NCI-H774 (cell line): ENCODE data around the gene SLC19A2.

Source experiments
- DNase-seq: peaks from one replicate; lab custom pipeline; 2025; lab: John Stamatoyannopoulos, UW

SLC19A2 gene

DNA sequence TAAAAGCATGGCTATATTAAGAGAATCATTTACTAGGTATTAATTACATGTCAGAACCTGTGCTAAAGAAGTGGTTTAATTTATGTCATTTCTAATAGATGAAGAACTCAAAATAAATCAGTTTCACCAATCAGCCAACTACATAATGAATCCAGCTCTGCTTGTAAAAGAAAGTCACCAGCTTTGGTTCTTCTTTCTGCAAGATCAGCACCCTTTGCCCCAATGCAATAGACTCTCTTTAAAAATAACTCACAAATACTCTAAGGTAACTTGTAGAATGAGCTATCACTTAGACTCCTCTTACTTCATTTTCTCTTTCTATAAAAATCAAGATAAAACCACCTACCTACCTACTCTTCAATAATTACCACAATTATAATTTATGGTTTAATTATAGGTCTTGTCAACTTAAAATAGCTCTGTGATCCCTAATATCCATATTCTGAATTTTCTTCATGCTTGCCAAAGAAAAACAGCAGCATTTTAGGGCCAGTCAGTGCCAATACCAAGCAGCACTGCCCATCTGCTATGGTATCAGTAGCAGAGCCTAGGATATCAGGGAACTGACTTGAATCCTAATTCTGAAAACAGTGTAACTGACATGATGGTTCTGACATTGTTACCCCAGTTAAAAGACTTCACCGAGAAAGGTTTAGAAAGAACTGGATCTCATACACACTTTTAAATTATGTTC is 11.3 kb downstream of the SLC19A2 start:
- no peak for DNase-seq

GRCh38 chr1:169473347-169473746 is 12.4 kb downstream of the SLC19A2 start:
- no peak for DNase-seq

DNA sequence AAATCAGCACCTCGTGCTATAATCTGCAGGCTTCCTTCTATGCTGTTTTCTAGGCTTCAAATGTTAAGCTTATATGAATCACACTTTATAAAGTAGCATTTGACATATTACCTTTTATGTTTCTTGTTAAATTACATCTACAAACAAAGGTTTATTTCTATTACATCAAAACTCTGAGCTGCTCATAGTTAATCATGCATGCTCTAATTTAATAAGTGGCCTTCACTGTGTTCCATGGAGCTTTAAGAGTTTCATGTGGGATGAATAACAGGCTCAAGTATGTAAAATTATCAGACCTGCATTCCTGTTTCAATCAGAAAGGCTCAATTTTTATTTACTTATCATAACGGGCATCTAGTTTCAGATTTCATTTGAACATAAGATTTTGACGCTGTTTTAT is 13.0 kb downstream of the SLC19A2 start:
- DNase-seq, result no peak

DNA sequence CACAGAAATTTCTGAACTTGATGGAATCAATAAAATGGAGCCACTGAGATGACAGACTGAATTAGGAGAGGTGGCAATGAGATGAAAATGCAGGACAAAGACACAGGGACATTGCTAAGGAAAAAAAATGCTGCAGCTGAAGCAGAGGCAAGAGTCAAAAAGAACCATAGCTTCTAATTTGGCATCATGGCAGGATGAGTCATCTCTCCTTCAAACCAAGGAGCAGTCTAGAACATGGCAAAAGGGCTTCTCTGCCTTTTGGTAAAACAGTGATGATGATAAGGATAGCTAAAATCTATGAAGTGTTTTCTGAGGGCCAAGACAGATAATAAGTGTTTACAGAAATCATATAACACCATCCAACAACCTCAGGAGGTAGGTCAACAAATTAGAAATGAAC is 16.8 kb downstream of the SLC19A2 start:
- DNase-seq, result no peak

DNA sequence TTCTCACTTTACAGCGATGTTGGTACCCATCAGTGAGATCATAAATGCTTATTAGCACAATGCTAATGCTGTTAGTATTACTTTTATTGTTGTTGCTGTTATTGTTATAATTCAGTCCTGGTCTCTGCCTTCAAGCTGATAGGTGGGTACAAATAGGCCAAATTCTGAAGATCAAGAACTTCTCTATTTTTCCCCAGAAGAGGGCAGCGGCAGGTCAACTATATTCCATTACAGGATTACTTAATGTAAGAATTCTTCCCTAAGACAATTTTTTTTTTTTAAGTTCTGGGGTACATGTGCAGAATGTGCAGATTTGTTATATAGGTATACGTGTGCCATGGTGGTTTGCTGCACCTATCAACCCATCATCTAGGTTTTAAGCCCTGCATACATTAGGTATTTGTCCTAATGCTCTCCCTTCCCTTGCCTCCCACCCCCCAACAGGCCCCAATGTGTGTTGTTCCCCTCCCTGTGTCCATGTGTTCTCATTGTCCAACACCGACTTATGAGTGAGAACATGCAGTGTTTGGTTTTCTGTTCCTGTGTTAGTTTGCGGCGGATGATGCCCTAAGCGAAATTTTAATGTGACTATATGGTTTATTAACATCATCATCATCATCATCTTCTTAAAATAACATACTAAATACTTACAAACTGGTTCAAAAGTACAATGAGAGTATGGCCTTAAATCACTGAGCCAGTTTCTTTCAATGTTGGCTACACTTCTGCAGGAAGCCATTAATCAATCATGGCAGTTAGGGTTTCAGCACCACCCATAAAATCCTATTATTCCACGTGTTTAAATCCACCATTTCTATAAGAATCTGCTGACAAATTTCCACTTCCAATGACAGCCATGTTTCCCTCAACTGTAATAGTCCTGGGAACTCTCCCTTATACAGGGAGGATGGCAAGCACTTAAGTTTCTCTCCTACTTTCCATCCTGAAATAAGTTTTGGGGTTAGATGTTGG is 19.2 kb downstream of the SLC19A2 start:
- no peak for DNase-seq

GRCh38 chr1:169465281-169465680 is 20.5 kb downstream of the SLC19A2 start:
- no peak for DNase-seq

- no peak for DNase-seq
These were observed 23.4 kb downstream of the SLC19A2 start for GRCh38 chr1:169462385-169462784.

GRCh38 chr1:169461390-169462000 is 24.2 kb downstream of the SLC19A2 start:
- no peak for DNase-seq

DNA sequence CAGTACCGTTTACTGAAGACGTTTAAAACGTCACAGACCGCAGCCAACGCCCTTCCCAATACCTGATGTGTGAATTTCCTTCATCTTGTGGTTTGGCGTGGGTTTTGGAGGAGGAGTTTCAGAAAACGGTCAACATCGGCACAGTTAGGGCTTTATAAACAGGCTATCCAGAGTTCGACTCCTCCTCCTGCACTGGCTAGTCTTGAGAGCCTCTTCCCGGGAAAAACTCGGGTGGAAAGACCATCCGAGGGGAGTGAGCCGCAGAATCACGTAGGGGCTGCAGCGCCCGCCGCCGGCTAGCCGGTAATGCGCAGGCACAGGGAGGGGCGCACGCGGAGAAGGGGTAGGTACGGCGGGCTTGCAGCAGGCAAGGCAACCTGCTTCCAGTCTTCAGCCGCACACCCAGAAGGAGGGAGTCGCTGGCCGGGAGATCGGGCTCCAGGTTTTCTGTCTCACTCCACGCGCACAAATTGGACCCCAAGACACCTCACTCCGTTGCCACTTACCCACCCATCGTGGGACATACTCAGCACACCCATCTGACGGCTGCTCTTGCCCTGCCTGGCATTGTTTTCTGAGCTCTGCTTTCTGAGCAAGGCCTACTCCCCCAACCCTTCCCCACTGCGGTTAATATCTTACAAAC is 25.4 kb downstream of the SLC19A2 start:
- DNase-seq, result no peak

GRCh38 chr1:169457443-169457842 is 28.3 kb downstream of the SLC19A2 start:
- no peak for DNase-seq

- DNase-seq, result no peak
These were observed 29.7 kb downstream of the SLC19A2 start for GRCh38 chr1:169456029-169456428.

GRCh38 chr1:169452921-169453320 is 32.8 kb downstream of the SLC19A2 start:
- DNase-seq, result no peak

GRCh38 chr1:169451218-169451824 is 34.4 kb downstream of the SLC19A2 start:
- no peak for DNase-seq

GRCh38 chr1:169443923-169444322 is 41.8 kb downstream of the SLC19A2 start:
- DNase-seq, result no peak

GRCh38 chr1:169427081-169427641 is 58.6 kb downstream of the SLC19A2 start, which contains the start of gene CCDC181:
TSS of gene CCDC181 (minus strand) at chr1:169427474. CDS start at chr1:169424927, 2,547 bp downstream.
- DNase-seq, result peak; percentile 68

- no peak for DNase-seq
These were observed 59.5 kb downstream of the SLC19A2 start for GRCh38 chr1:169426174-169426705.

DNA sequence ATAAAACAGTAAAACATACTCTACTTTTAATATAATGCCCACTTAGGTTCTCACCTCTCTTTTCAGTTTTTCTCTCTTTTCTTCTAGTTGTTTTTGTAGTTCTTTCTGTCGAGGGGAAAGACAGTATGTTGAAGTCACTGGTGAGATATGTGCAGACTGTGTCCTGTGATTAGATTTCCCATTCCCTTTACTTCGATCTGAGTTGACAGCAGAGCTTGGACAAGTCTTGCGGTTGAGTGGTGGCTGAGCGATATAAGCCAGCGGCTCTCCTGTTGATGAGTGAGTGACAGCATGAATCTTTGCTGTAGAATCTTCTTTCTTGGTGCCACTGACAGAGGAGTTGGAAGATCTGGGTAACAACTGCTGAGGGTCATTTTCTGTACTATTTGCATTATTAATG is 64.4 kb downstream of the SLC19A2 start:
- no peak for DNase-seq

DNA sequence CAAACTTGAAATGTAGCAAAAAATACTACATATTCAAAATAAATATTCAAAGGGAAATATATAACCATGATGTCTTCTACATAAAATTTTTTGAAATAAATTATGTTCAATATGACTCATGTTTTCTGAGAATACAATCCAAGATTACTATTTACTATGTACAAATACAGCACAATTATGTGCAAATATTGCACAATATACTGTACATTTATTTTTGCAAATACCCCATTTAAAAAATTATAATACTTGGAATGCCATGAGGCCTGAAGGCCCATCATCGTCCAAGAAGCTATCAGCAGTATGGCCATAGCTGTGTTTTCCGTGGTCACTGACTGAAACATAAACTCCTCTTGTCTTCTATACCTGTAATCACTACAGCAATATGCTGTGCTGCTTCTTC is 70.8 kb downstream of the SLC19A2 start:
- DNase-seq, result no peak
